PFSK-1 (cell line): ENCODE results near the gene CHST15.

Experiments used
- FOXP2 ChIP-seq: optimal IDR thresholded peaks from 2 replicates; pipeline ENCODE3; 2011; ENCODE audit warnings: borderline replicate concordance, control low read depth, inconsistent platforms; ENCODE audit not compliant: insufficient read depth; ENCODE audit errors: extremely low read length, extremely low read depth
- POLR2AphosphoS5 ChIP-seq: IDR thresholded peaks from 2 replicates; pipeline ENCODE4 v1.6.1; 2012; ENCODE audit warnings: low read depth, mild to moderate bottlenecking, control low read depth, low read length, moderate library complexity
- SIN3A ChIP-seq: IDR thresholded peaks from 2 replicates; pipeline ENCODE4 v1.6.1; 2012; ENCODE audit warnings: mild to moderate bottlenecking, low read length, moderate library complexity, borderline replicate concordance; ENCODE audit not compliant: insufficient read depth
- TAF1 ChIP-seq: IDR thresholded peaks from 2 replicates; pipeline ENCODE4 v1.6.1; 2012; ENCODE audit warnings: low read length, control low read depth, borderline replicate concordance; ENCODE audit not compliant: insufficient read depth
- TF ChIP-seq, protein P1 (sequence below), 2 experiments: IDR thresholded peaks; 2 replicates each; pipeline versions ENCODE4 v1.6.1 to v1.8.0; 2011 to 2012; ENCODE audit warnings: low read depth in 2 of 2, low read length in 2 of 2, control low read depth in 1 of 2, inconsistent platforms in 1 of 2, mild to moderate bottlenecking in 1 of 2, moderate library complexity in 1 of 2; ENCODE audit not compliant: insufficient read depth in 1 of 2

The CHST15 gene

DNA sequence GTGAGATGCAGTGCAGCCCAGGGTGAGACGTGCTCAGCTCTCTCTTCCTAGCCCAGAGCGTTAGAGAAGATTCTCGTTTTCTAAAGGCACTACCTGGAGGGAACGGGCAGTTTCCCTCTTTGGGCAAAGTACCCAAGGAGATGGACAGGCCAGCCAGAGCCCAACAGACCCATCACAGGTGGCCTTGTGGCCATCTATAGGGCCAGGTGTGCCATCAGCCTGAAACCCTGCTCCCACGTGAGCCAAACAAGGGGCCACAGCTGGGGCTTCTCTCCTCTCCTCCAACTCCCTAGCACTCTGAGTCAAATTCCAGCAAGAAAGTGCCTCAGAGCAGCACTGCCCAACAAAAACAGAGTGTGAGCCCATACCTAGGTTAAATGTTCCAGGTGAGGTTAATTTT is 22.3 kb downstream of the CHST15 start:
- TF ChIP-seq, protein P1, sequence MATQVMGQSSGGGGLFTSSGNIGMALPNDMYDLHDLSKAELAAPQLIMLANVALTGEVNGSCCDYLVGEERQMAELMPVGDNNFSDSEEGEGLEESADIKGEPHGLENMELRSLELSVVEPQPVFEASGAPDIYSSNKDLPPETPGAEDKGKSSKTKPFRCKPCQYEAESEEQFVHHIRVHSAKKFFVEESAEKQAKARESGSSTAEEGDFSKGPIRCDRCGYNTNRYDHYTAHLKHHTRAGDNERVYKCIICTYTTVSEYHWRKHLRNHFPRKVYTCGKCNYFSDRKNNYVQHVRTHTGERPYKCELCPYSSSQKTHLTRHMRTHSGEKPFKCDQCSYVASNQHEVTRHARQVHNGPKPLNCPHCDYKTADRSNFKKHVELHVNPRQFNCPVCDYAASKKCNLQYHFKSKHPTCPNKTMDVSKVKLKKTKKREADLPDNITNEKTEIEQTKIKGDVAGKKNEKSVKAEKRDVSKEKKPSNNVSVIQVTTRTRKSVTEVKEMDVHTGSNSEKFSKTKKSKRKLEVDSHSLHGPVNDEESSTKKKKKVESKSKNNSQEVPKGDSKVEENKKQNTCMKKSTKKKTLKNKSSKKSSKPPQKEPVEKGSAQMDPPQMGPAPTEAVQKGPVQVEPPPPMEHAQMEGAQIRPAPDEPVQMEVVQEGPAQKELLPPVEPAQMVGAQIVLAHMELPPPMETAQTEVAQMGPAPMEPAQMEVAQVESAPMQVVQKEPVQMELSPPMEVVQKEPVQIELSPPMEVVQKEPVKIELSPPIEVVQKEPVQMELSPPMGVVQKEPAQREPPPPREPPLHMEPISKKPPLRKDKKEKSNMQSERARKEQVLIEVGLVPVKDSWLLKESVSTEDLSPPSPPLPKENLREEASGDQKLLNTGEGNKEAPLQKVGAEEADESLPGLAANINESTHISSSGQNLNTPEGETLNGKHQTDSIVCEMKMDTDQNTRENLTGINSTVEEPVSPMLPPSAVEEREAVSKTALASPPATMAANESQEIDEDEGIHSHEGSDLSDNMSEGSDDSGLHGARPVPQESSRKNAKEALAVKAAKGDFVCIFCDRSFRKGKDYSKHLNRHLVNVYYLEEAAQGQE (IDR thresholded peaks at IDR 0.05; ENCODE audit: insufficient read depth in 1 of 2, low read depth in 2 of 2, low read length in 2 of 2) = no peak
- TF ChIP-seq TAF1 (no peak), SIN3A (no peak), POLR2AphosphoS5 (no peak), FOXP2 (no peak)

- TF ChIP-seq TAF1 = no peak
- TF ChIP-seq, protein P1 (IDR thresholded peaks at IDR 0.05; ENCODE audit: insufficient read depth in 1 of 2, low read depth in 2 of 2, low read length in 2 of 2) = no peak
Observed at GRCh38 chr10:124070666-124071065, 22.7 kb downstream of the CHST15 start.

GRCh38 chr10:124069341-124070264 is 23.8 kb downstream of the CHST15 start:
- TF ChIP-seq, protein P1 (IDR thresholded peaks at IDR 0.05; ENCODE audit: insufficient read depth in 1 of 2, low read depth in 2 of 2, low read length in 2 of 2) = no peak

DNA sequence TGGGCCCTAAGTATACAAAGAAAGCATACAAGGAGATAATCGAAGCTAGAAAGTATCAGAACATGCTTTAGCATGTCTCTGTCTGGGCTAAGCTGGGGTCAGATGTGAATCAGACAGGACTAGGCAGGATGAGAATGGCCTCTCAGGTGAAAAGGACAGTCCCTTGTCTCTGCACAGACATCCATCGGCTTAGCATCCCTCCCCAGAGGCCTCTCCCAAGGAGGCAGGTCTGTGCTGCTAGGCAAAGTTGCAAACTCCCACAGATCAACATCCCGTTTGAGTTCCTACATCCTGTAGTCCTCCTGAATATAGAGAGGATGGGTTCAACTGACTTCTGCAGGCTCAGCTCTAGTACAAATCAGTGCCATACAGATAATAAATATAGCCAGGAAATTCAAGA is 24.5 kb downstream of the CHST15 start:
- TF ChIP-seq POLR2AphosphoS5 (no peak), TAF1 (no peak), FOXP2 (no peak), SIN3A (no peak)
- TF ChIP-seq, protein P1 (IDR thresholded peaks at IDR 0.05; ENCODE audit: insufficient read depth in 1 of 2, low read depth in 2 of 2, low read length in 2 of 2) = no peak

GRCh38 chr10:124067825-124068400 is 25.5 kb downstream of the CHST15 start:
- TF ChIP-seq POLR2AphosphoS5 = no peak
- no peak for TF ChIP-seq SIN3A
- TF ChIP-seq FOXP2 = no peak
- TF ChIP-seq TAF1 = no peak
- TF ChIP-seq, protein P1 (IDR thresholded peaks at IDR 0.05; ENCODE audit: insufficient read depth in 1 of 2, low read depth in 2 of 2, low read length in 2 of 2) = no peak
